Epithelial cell of proximal tubule (primary cell): ENCODE results near the gene MTRR. TPM values are rescaled to one million over a fixed set of nuclear protein-coding genes. Genes with fewer than 3 reads are reported as not detected.

ENCODE experiments used
- DNase-seq: peaks from one replicate; pipeline ENCODE4 v3.0.0-alpha.2; 2011; ENCODE audit warnings: low read depth
- H3K4me3 ChIP-seq: 2 replicates; pipeline ENCODE4 v1.5.1; 2011; ENCODE audit warnings: low read depth, mild to moderate bottlenecking, low read length
- CTCF ChIP-seq: conservative IDR thresholded peaks from 2 replicates; pipeline ENCODE4 v1.5.1; 2012; ENCODE audit warnings: low read depth, mild to moderate bottlenecking, low read length
- total RNA-seq: library from RNA; depleted of rRNA; stranded (reverse); fragments of >200 nt; gene quantifications from 2 replicates; pipeline ENCODE4 v1.2.3, GENCODE V29; 2015

Gene MTRR
- total RNA-seq, 1 donor from 2014 or later, result 20.0 TPM

GRCh38 chr5:7849681-7850394 is 19.1 kb upstream of the MTRR start:
- DNase-seq, result no peak
- peak; percentile 35 for TF ChIP-seq CTCF

GRCh38 chr5:7850395-7851239 is 18.3 kb upstream of the MTRR start, which contains the start of gene CFAP90:
Gene CFAP90 (minus strand): TSS chr5:7851133. CDS start chr5:7851021, 112 bp downstream.
- H3K4me3 ChIP-seq, result peak within 1 kb of the TSS; percentile 59
- TF ChIP-seq CTCF, result peak; percentile 52
- no peak for DNase-seq

More at GRCh38 chr5:7849681-7850394, 19.1 kb upstream of the MTRR start:
- peak overlapping the region; percentile 46 for H3K4me3 ChIP-seq

- no peak for DNase-seq
- H3K4me3 ChIP-seq, result peak overlapping the region; percentile 59
- TF ChIP-seq CTCF, result no peak
Measured at GRCh38 chr5:7851240-7851592, 17.7 kb upstream of the MTRR start.

GRCh38 chr5:7851617-7852289 is 17.2 kb upstream of the MTRR start:
- no peak for TF ChIP-seq CTCF

GRCh38 chr5:7852542-7852941 is 16.4 kb upstream of the MTRR start:
- no peak for TF ChIP-seq CTCF
- H3K4me3 ChIP-seq, result no peak overlapping the region
- DNase-seq, result no peak

More at GRCh38 chr5:7851617-7852289, 17.2 kb upstream of the MTRR start:
- no peak overlapping the region for H3K4me3 ChIP-seq
- no peak for DNase-seq

- DNase-seq, result no peak
- no peak overlapping the region for H3K4me3 ChIP-seq
- no peak for TF ChIP-seq CTCF
Measured at GRCh38 chr5:7852988-7853387, 16.0 kb upstream of the MTRR start.
